BLaER1 treated with 17β-estradiol and CSF1 and Interleukin-3, amounts not matched to agents 10 nM and 100 nM (cell line): ENCODE measurements around the gene QSOX2.

ENCODE experiments used
- H3K27ac ChIP-seq, 11 experiments: shearing (Covaris generic); formaldehyde crosslinking; 2 replicates each; pipeline ENCODE4 v1.8.1; 2022
- H3K27me3 ChIP-seq, 11 experiments: shearing (Covaris generic); formaldehyde crosslinking; 2 replicates each; pipeline ENCODE4 v1.8.1; 2022
- H3K36me3 ChIP-seq, 11 experiments: shearing (Covaris generic); formaldehyde crosslinking; 2 replicates each; pipeline ENCODE4 v1.8.1; 2022
- H3K4me1 ChIP-seq, 10 experiments: shearing (Covaris generic); formaldehyde crosslinking; 2 replicates each; pipeline ENCODE4 v1.8.1; 2022
- H3K4me2 ChIP-seq, 11 experiments: shearing (Covaris generic); formaldehyde crosslinking; 2 replicates each; pipeline ENCODE4 v1.8.1; 2022
- H3K4me3 ChIP-seq, 10 experiments: shearing (Covaris generic); formaldehyde crosslinking; 2 replicates each; pipeline ENCODE4 v1.8.1; 2022
- H3K9ac ChIP-seq, 11 experiments: shearing (Covaris generic); formaldehyde crosslinking; 2 replicates each; pipeline ENCODE4 v1.8.1; 2022
- H3K9me3 ChIP-seq, 11 experiments: shearing (Covaris generic); formaldehyde crosslinking; replicated peaks in 1 of 11; 2 replicates each; pipeline ENCODE4 v1.8.1; 2022
- H4K20me1 ChIP-seq, 11 experiments: shearing (Covaris generic); formaldehyde crosslinking; 2 replicates each; pipeline ENCODE4 v1.8.1; 2022
- Cebpa-rat ChIP-seq, 11 experiments: shearing (Covaris generic); IDR thresholded peaks; 2 replicates each; pipeline ENCODE4 v1.8.1; 2022

QSOX2 gene

DNA sequence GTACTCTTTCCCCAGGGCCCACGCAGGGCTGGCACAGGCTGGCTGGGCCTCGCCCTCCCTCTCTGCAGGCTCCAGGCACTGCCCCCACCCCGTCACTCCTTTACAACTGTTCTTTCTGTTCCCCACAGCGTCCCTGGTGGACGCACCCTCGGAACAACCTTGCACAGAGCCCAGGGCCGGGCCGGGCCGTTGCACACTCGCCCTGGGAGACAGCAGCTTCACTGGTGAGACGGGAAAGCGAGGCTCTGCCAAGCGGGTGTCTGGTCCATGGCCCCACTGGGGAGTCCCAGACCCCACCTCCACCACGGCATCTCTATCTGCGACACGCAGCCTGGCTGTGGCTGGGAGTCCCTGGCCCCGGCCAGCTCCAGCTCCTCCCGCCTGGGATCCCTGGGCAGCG is 18.4 kb upstream of the QSOX2 start:
- H3K27me3 ChIP-seq: peaks cover 0 to 43% (median 0%) of the 10 kb centered on the region in 11 experiments; a peak in 7 of 22 replicates
- H4K20me1 ChIP-seq: peaks cover 0 to 11% (median 0%) of the 10 kb centered on the region in 11 experiments; a peak in 2 of 22 replicates
- peak overlapping the region in 6 of 11 experiments; percentile 11 to 64 (median 51); a peak in 10 of 22 replicates for H3K9ac ChIP-seq
- H3K4me2 ChIP-seq: peak overlapping the region; percentile 46 to 100 (median 97); a peak in 21 of 22 replicates
- TF ChIP-seq Cebpa-rat (IDR thresholded peaks at IDR 0.05): no peak
- H3K4me3 ChIP-seq: peak overlapping the region in 2 of 10 experiments; percentile 26 to 34; a peak in 2 of 20 replicates
- peak overlapping the region in 4 of 11 experiments; percentile 15 to 41 (median 31); a peak in 4 of 22 replicates for H3K27ac ChIP-seq
- H3K9me3 ChIP-seq: no peaks in the 10 kb centered on the region
- H3K36me3 ChIP-seq: no peaks in the 10 kb centered on the region
- peaks cover 46 to 96% (median 90%) of the 10 kb centered on the region in 10 experiments for H3K4me1 ChIP-seq

DNA sequence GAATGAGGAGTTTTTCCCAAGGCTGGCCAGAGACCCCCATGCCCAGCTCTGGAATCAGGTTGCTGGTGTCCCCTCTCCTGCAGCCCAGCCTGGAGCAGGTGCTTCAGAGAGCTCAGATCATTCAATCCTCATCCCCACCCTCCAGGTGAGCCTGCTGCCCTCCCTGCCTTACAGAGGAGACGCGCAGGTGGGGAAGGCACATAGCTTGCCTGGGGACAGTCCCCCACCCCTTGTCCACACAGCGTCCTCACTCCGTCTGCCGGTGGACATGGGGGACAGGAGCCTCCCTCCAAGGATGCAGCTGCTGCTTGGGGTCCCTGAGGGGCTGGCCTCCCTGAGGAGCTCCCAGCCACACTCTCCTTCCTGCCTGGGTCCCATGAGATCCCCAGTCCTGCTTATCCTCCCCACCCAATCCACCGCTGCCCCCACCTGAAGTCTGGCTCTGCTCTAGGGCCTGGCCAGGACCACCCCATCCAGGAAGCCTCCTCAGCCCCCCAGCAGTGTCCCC is 17.1 kb upstream of the QSOX2 start:
- H3K9me3 ChIP-seq: no peaks in the 10 kb centered on the region
- peak overlapping the region in 3 of 11 experiments; percentile 6 to 81 (median 12); a peak in 2 of 22 replicates for H3K9ac ChIP-seq
- peak overlapping the region in 1 of 10 experiments; percentile 7; a peak in 1 of 20 replicates for H3K4me3 ChIP-seq
- peaks cover 0 to 11% (median 0%) of the 10 kb centered on the region in 11 experiments; a peak in 2 of 22 replicates for H4K20me1 ChIP-seq
- no peaks in the 10 kb centered on the region for H3K36me3 ChIP-seq
- peaks cover 0 to 43% (median 0%) of the 10 kb centered on the region in 11 experiments; a peak in 7 of 22 replicates for H3K27me3 ChIP-seq
- peak overlapping the region in 2 of 11 experiments; percentile 23 to 38; a peak in 2 of 22 replicates for H3K27ac ChIP-seq
- H3K4me1 ChIP-seq: peaks cover 53 to 98% (median 95%) of the 10 kb centered on the region in 10 experiments
- H3K4me2 ChIP-seq: peak overlapping the region in 9 of 11 experiments; percentile 92 to 100 (median 99); a peak in 18 of 22 replicates
- no peak for TF ChIP-seq Cebpa-rat (IDR thresholded peaks at IDR 0.05)

DNA sequence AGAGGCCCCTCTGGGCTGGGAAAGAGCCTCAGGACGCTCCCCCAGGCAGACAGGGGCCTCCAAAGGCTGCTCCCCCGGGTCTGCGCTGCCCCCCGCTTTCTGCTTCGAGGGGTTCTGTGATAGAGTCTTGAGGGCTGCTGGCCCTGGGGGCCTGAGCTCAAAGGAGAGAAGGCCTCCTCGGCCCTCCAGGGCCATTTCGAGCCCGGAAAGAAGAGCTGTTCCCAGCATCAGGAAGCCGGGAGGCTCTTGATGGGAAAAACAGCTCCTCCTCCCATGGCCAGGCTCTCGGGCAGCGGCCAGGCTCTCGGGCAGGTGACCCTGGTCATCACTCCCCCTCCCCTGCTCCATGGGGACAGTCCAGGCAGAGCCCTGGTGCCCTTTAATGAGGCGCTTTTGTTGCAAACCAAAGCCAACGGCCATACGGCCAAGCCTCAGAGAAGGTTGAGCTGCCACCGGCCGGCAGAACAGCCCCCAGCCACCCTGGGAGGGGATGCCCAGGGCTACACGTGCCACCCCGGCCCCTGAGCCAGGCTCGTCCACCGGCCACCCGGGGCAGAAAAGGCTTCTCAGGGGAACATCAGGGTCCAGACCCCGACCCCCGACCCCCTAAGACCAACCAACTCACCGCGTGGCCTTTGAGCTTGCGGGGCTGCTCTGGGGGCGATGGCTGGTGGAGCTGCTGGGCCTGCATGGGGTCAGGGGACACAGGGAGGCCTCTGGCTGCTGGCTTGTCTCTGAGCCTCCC is 16.2 kb upstream of the QSOX2 start:
- H3K4me2 ChIP-seq: peak overlapping the region in 9 of 11 experiments; percentile 92 to 100 (median 99); a peak in 19 of 22 replicates
- no peaks in the 10 kb centered on the region for H3K36me3 ChIP-seq
- no peaks in the 10 kb centered on the region for H3K9me3 ChIP-seq
- H3K27ac ChIP-seq: peak overlapping the region in 3 of 11 experiments; percentile 17 to 38 (median 23); a peak in 4 of 22 replicates
- H3K4me1 ChIP-seq: peaks cover 54 to 100% (median 99%) of the 10 kb centered on the region in 10 experiments
- H3K9ac ChIP-seq: peak overlapping the region in 5 of 11 experiments; percentile 8 to 81 (median 16); a peak in 7 of 22 replicates
- no peak overlapping the region; a peak in 1 of 20 replicates for H3K4me3 ChIP-seq
- peaks cover 0 to 43% (median 0%) of the 10 kb centered on the region in 11 experiments; a peak in 7 of 22 replicates for H3K27me3 ChIP-seq
- H4K20me1 ChIP-seq: peaks cover 0 to 11% (median 0%) of the 10 kb centered on the region in 11 experiments; a peak in 2 of 22 replicates
- no peak for TF ChIP-seq Cebpa-rat (IDR thresholded peaks at IDR 0.05)

DNA sequence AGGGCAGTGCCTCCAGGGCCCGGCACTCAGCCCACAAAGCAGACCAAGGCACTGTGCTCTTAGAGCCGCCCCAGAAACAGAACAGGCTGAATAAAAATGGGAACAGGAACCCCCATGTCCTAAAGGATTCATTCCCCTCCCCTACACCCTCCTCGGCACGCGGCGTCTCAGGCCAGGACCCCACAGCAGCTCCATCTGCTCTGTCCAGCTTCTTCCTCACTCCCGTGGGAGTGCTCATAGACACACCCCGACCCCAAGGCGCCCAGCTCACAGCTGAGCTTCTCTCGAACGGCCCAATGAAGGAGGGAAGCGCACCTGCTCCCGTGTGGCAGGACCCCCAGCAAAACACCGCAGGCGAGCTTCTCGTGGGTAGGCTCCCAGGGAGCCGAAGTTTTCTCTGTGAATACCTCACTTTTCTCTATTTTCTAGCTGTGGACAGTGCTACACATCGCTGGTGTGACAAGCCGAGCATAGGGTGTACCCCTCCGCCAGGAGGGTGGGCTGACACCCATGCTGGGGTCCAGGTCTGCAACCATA is 15.4 kb upstream of the QSOX2 start:
- peak overlapping the region in 2 of 11 experiments; percentile 7 to 38; a peak in 3 of 22 replicates for H3K27ac ChIP-seq
- H3K4me1 ChIP-seq: peaks cover 58 to 100% (median 99%) of the 10 kb centered on the region in 10 experiments
- H3K36me3 ChIP-seq: no peaks in the 10 kb centered on the region
- H3K4me3 ChIP-seq: no peak overlapping the region; a peak in 1 of 20 replicates
- no peaks in the 10 kb centered on the region for H3K9me3 ChIP-seq
- peak overlapping the region in 4 of 11 experiments; percentile 8 to 81 (median 78); a peak in 9 of 22 replicates for H3K9ac ChIP-seq
- no peak for TF ChIP-seq Cebpa-rat (IDR thresholded peaks at IDR 0.05)
- H3K27me3 ChIP-seq: peaks cover 0 to 43% (median 0%) of the 10 kb centered on the region in 11 experiments; a peak in 7 of 22 replicates
- H3K4me2 ChIP-seq: peak overlapping the region; percentile 3 to 100 (median 97); a peak in 20 of 22 replicates
- peaks cover 0 to 11% (median 0%) of the 10 kb centered on the region in 11 experiments; a peak in 2 of 22 replicates for H4K20me1 ChIP-seq

DNA sequence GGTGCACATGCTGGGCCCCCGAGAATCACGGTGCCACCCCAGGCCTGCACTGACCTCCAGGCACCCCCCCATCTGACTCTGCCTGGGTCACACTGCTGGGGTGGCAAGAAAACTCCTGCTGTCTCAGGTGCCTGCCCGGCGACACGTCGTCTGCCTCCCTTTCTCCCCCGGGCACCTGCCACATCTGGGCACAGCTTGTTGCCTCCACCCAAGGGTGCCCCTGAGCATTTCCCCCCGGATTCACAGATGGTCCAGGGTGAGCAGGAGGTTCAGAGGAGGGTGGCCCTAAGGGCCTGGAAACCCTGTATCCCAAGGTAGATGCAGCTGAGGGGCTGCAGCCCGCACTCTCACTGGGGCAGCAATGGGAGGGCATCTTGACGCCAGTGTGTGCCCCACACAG is 14.9 kb upstream of the QSOX2 start:
- TF ChIP-seq Cebpa-rat (IDR thresholded peaks at IDR 0.05): no peak
- peak overlapping the region in 4 of 11 experiments; percentile 7 to 77 (median 70); a peak in 3 of 22 replicates for H3K27ac ChIP-seq
- peak overlapping the region; percentile 3 to 100 (median 97); a peak in 20 of 22 replicates for H3K4me2 ChIP-seq
- peaks cover 0 to 43% (median 0%) of the 10 kb centered on the region in 11 experiments; a peak in 7 of 22 replicates for H3K27me3 ChIP-seq
- H4K20me1 ChIP-seq: peaks cover 0 to 11% (median 0%) of the 10 kb centered on the region in 11 experiments; a peak in 2 of 22 replicates
- peaks cover 62 to 100% (median 99%) of the 10 kb centered on the region in 10 experiments for H3K4me1 ChIP-seq
- H3K9me3 ChIP-seq: no peaks in the 10 kb centered on the region
- peak overlapping the region in 5 of 11 experiments; percentile 69 to 81 (median 77); a peak in 7 of 22 replicates for H3K9ac ChIP-seq
- H3K36me3 ChIP-seq: no peaks in the 10 kb centered on the region
- H3K4me3 ChIP-seq: peak overlapping the region in 1 of 10 experiments; percentile 68; a peak in 1 of 20 replicates

DNA sequence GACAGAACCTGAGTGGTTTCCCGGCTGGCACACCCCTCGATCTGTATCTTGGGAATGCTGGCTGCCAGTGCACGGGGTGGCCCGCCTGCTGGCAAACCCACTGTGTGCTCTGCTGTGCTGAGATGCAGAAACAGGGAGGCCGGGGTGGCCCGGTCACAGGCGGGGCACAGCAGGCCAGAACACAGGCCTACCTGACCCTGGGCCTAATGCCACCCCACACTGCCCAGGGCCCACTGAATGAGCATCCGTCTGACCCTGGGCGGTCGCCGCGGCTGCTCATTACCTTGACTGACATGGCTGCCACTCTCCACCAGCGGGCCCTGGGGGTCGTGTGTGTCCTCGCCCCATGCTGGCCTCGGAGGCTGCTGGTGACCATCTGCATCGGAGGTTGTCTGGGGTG is 14.2 kb upstream of the QSOX2 start:
- no peaks in the 10 kb centered on the region for H3K9me3 ChIP-seq
- H3K27ac ChIP-seq: peak overlapping the region in 8 of 11 experiments; percentile 63 to 83 (median 77); a peak in 17 of 22 replicates
- peaks cover 0 to 43% (median 0%) of the 10 kb centered on the region in 11 experiments; a peak in 7 of 22 replicates for H3K27me3 ChIP-seq
- H3K4me1 ChIP-seq: peaks cover 69 to 100% (median 99%) of the 10 kb centered on the region in 10 experiments
- peaks cover 0 to 11% (median 0%) of the 10 kb centered on the region in 11 experiments; a peak in 2 of 22 replicates for H4K20me1 ChIP-seq
- peak overlapping the region; percentile 92 to 100 (median 97) for H3K4me2 ChIP-seq
- H3K36me3 ChIP-seq: no peaks in the 10 kb centered on the region
- H3K4me3 ChIP-seq: peak overlapping the region in 5 of 10 experiments; percentile 63 to 71 (median 64); a peak in 6 of 20 replicates
- peak overlapping the region in 8 of 11 experiments; percentile 61 to 81 (median 74); a peak in 17 of 22 replicates for H3K9ac ChIP-seq
- TF ChIP-seq Cebpa-rat (IDR thresholded peaks at IDR 0.05): no peak

DNA sequence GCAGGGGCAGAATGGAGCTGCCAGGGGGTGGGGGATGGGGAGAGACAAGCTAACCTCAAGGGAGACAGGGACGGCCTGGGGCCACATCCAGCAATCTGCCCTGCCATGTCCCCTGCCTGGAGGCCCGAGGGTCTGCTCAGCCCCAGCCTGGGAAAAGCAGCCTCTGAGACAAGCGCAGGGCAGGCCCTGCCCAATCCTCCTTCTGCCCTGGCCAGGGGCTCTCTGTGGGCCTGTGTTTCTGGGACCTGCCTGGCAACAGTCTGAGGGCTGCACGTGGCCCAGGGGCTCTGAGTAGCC is 13.9 kb upstream of the QSOX2 start:
- TF ChIP-seq Cebpa-rat (IDR thresholded peaks at IDR 0.05): no peak
- H3K27me3 ChIP-seq: peaks cover 0 to 42% (median 0%) of the 10 kb centered on the region in 11 experiments; a peak in 7 of 22 replicates
- H3K4me1 ChIP-seq: peaks cover 72 to 100% (median 96%) of the 10 kb centered on the region in 10 experiments
- peak overlapping the region in 9 of 11 experiments; percentile 44 to 83 (median 77); a peak in 18 of 22 replicates for H3K27ac ChIP-seq
- peak overlapping the region in 8 of 11 experiments; percentile 61 to 81 (median 74); a peak in 17 of 22 replicates for H3K9ac ChIP-seq
- no peaks in the 10 kb centered on the region for H3K9me3 ChIP-seq
- H3K4me3 ChIP-seq: peak overlapping the region; percentile 46 to 71 (median 63); a peak in 16 of 20 replicates
- peak overlapping the region; percentile 92 to 100 (median 97) for H3K4me2 ChIP-seq
- H3K36me3 ChIP-seq: no peaks in the 10 kb centered on the region
- peaks cover 0 to 11% (median 0%) of the 10 kb centered on the region in 11 experiments; a peak in 2 of 22 replicates for H4K20me1 ChIP-seq
